ENCODE data around the gene GYS2.

Gene GYS2

DNA sequence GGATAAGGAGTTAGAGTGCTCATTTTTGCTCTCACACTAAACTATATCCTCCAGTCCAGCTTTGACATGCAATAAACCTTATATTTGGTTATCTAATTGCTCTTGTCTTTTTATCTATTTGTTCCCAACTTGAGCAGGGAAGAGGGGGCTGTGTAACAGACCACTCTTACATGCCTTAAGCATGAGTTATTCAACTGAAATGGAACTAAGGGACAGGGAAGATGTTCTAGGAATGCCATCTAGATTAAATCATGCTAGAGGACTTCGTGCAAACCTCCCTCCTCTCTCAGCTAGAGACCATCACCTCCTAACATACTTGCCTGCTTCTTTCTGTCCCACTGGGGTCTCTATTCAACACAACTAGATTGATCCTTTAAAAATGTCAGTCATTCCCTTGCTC is 57.9 kb downstream of the GYS2 start:
- TF ChIP-seq, protein P1, sequence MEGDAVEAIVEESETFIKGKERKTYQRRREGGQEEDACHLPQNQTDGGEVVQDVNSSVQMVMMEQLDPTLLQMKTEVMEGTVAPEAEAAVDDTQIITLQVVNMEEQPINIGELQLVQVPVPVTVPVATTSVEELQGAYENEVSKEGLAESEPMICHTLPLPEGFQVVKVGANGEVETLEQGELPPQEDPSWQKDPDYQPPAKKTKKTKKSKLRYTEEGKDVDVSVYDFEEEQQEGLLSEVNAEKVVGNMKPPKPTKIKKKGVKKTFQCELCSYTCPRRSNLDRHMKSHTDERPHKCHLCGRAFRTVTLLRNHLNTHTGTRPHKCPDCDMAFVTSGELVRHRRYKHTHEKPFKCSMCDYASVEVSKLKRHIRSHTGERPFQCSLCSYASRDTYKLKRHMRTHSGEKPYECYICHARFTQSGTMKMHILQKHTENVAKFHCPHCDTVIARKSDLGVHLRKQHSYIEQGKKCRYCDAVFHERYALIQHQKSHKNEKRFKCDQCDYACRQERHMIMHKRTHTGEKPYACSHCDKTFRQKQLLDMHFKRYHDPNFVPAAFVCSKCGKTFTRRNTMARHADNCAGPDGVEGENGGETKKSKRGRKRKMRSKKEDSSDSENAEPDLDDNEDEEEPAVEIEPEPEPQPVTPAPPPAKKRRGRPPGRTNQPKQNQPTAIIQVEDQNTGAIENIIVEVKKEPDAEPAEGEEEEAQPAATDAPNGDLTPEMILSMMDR (IDR thresholded peaks at IDR 0.05; ENCODE audit: low read length, missing control alignments), result no peak
- DNase-seq (ENCODE audit: low read depth), result no peak
- no peak overlapping the region for H3K4me3 ChIP-seq (replicated peaks; ENCODE audit: low read depth, low read length)

DNA sequence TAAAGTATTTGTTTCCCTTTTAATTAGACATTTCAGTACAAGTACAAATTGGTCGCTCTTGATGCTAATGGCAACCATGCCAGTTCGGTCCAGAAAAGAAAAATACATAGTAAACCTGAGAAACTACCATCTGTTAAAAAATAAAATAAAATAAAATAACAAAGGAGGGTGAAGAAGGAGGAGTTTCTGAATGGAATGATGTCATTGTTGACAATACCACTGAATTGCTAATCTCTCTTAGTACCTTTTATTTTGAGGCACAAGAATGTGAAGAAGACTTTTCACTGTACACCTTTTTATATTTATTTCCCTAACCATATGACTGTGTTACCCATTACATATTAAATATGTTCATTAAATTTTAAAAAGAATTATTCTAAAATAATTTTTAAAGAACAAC is 59.1 kb downstream of the GYS2 start:
- TF ChIP-seq, protein P1 (IDR thresholded peaks at IDR 0.05; ENCODE audit: low read length, missing control alignments), result no peak
- no peak for DNase-seq (ENCODE audit: low read depth)
- no peak overlapping the region for H3K4me3 ChIP-seq (replicated peaks; ENCODE audit: low read depth, low read length)

DNA sequence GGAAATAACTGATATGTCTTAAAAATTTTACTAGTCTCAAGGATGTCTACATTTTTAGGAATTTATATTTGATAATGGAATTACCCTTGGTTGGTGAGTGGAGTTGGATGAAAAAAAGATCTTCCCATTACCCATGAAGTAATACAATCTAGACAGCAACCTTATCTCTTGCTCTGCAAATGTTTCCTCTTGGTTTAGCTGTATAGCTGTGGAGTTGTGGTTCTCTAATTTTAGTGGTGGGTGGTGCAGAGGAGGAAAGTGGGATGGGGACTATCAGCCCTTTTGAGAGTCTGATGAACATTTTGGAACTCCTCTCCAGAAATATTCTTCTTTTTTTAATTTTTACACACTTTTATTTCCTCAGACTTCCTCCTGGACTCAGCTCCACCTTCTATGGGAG is 61.5 kb downstream of the GYS2 start:
- TF ChIP-seq, protein P1 (IDR thresholded peaks at IDR 0.05; ENCODE audit: low read length, missing control alignments), result no peak
- DNase-seq (ENCODE audit: low read depth), result no peak
- H3K4me3 ChIP-seq (replicated peaks; ENCODE audit: low read depth, low read length), result no peak overlapping the region

DNA sequence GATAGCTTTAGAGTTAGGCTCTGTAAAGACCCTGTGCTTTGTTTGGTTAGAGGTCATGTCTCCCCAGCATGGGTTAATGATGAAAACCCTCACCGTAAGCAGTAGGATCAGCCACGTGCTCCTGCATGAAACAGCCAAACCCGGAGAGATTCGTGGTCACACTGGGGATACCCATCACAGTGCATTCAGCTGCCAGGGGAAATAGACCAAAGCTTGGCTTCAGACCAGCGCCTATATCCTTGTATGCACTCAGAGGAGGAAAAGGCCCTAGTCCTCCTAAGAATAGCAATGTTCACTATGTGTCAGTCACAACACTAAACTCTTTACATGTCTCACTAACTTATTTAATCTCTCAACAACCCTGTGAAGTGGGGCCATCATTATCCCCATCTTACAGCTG is 62.2 kb downstream of the GYS2 start:
- no peak for DNase-seq (ENCODE audit: low read depth)
- no peak overlapping the region for H3K4me3 ChIP-seq (replicated peaks; ENCODE audit: low read depth, low read length)
- TF ChIP-seq, protein P1 (IDR thresholded peaks at IDR 0.05; ENCODE audit: low read length, missing control alignments), result no peak

DNA sequence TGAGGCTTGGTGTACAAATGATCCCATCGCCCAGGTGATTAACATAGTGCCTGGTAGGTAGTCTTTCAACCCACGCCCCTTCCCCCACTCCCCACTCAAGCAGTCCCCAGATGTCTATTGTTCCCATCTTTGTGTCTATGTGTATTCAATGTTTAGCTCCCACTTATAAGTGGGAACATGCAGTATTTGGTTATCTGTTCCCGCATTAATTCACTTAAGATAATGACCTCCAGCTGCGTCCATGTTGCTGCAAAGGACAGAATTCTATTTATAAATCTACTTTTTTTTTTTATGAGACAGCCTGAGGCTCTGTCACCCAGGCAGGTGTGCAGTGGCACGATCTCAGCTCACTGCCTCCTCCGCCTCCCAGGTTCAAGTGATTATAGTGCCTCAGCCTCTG is 62.9 kb downstream of the GYS2 start:
- TF ChIP-seq, protein P1 (IDR thresholded peaks at IDR 0.05; ENCODE audit: low read length, missing control alignments), result no peak
- DNase-seq (ENCODE audit: low read depth), result no peak
- H3K4me3 ChIP-seq (replicated peaks; ENCODE audit: low read depth, low read length), result no peak overlapping the region

DNA sequence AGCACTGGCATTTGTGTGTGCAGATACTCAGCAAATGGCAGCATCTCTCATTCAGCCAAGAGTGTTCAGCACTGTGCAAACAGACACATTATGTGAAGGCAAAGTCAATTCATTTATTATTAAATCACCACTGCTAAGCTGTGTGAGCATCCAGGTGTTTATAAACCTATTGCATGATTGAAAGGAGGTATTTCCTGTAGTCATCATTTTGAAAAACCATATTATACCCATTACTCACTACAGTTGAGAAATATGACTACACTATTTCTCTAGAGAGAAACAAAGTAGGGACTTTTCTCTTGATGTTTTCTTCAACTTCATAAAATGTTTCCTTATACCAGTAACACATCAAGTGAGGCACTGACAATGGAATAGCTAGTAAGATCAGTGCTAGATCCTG is 64.8 kb downstream of the GYS2 start:
- TF ChIP-seq, protein P1 (IDR thresholded peaks at IDR 0.05; ENCODE audit: low read length, missing control alignments), result no peak
- no peak overlapping the region for H3K4me3 ChIP-seq (replicated peaks; ENCODE audit: low read depth, low read length)
- no peak for DNase-seq (ENCODE audit: low read depth)

DNA sequence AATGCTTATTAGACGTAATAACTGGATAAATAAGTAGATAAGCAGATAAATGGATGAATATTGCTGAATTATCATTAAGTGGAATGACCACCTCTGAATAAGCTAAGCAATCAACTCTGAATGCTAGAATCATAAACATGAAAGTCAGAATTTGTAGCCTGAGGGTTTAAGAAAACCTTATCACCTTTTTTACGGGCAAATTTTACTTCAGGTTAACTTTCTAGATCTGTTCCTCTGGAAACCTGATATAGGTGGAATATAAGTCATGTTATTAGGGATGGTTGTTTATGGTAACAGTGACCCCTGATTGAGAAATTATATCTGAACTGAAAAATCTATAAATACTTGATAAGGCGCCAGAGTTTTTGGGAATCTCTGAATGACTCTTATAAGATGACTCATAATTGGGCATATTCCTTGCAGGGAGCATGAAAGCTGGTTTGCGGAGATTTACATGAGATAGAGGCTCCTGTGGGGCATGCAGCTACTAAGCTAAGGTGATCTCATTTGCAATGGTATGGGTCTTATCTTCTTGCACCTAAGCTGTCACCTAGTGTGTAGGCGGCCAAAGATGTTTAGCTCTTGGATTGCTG is 66.5 kb downstream of the GYS2 start:
- TF ChIP-seq, protein P1 (IDR thresholded peaks at IDR 0.05; ENCODE audit: low read length, missing control alignments), result no peak
- no peak for DNase-seq (ENCODE audit: low read depth)
- H3K4me3 ChIP-seq (replicated peaks; ENCODE audit: low read depth, low read length), result no peak overlapping the region
